K562 (cell line): ENCODE data around the gene APOM. TPM values are rescaled to one million over a fixed set of nuclear protein-coding genes. Genes with fewer than 3 reads are reported as not detected.

ENCODE experiments used
- AFF4 ChIP-seq: sonication (generic); formaldehyde crosslinking; IDR thresholded peaks from 2 replicates; pipeline ENCODE4 v1.8.0; 2023; ENCODE audit warnings: mild to moderate bottlenecking, missing genetic modification reagents
- COPS2 ChIP-seq: fragments of 450-650 bp; conservative IDR thresholded peaks from 2 replicates; pipeline ENCODE4 v1.6.1; 2016; ENCODE audit warnings: mild to moderate bottlenecking, moderate library complexity
- CREB3L1 ChIP-seq: fragments of 450-650 bp; IDR thresholded peaks from 2 replicates; pipeline ENCODE4 v1.6.1; 2014; ENCODE audit warnings: low read depth, mild to moderate bottlenecking, moderate library complexity, borderline replicate concordance
- GATA2 ChIP-seq: sonication (generic); formaldehyde crosslinking; IDR thresholded peaks from 2 replicates; pipeline ENCODE4 v1.4.0; 2020; ENCODE audit warnings: mild to moderate bottlenecking, missing genetic modification reagents
- GTF2A2 ChIP-seq: IDR thresholded peaks from 2 replicates; pipeline ENCODE4 v1.6.1; 2016; ENCODE audit warnings: mild to moderate bottlenecking, missing genetic modification characterization, missing compliant biosample characterization
- IRF1 ChIP-seq: sonication (generic); formaldehyde crosslinking; IDR thresholded peaks from 2 replicates; pipeline ENCODE4 v1.8.0; 2022; ENCODE audit warnings: missing genetic modification reagents, mild to moderate bottlenecking, borderline replicate concordance
- JUNB ChIP-seq: fragments of 450-650 bp; formaldehyde crosslinking; conservative IDR thresholded peaks from 2 replicates; pipeline ENCODE4 v1.4.0; 2020; ENCODE audit warnings: mild to moderate bottlenecking
- MECOM ChIP-seq: fragments of 250-450 bp; sonication (Bioruptor Pico); IDR thresholded peaks from 2 replicates; pipeline ENCODE4 v1.8.0; 2022; ENCODE audit warnings: inconsistent platforms
- NFE2L1 ChIP-seq: fragments of 450-650 bp; IDR thresholded peaks from 2 replicates; pipeline ENCODE4 v1.6.1; 2016; ENCODE audit warnings: missing genetic modification characterization, low read depth, mild to moderate bottlenecking, missing compliant biosample characterization, moderate library complexity, borderline replicate concordance
- RAD51 ChIP-seq: fragments of 450-650 bp; IDR thresholded peaks from 2 replicates; pipeline ENCODE4 v1.7.1; 2016; ENCODE audit warnings: low read depth, mild to moderate bottlenecking, borderline replicate concordance
- TAF1 ChIP-seq: IDR thresholded peaks from 2 replicates; pipeline ENCODE4 v1.6.1; 2011; ENCODE audit warnings: mild to moderate bottlenecking, low read length, moderate library complexity; ENCODE audit not compliant: insufficient read depth, control insufficient read depth, severe bottlenecking; ENCODE audit errors: extremely low read depth
- ZBTB26 ChIP-seq: fragments of 450-650 bp; formaldehyde crosslinking; IDR thresholded peaks from 2 replicates; pipeline ENCODE4 v1.4.0; 2022; ENCODE audit warnings: missing genetic modification characterization
- ZC3H4 ChIP-seq: sonication (generic); formaldehyde crosslinking; IDR thresholded peaks from 2 replicates; pipeline ENCODE4 v1.9.0; 2021; ENCODE audit warnings: missing genetic modification reagents, borderline replicate concordance
- ZNF431 ChIP-seq: sonication (generic); formaldehyde crosslinking; IDR thresholded peaks from 2 replicates; pipeline ENCODE4 v1.8.0; 2022; ENCODE audit warnings: mild to moderate bottlenecking, missing genetic modification reagents
- ZNF584 ChIP-seq: fragments of 200-800 bp; sonication (Bioruptor generic); IDR thresholded peaks from 2 replicates; pipeline ENCODE4 v1.6.1; 2016; ENCODE audit warnings: low read depth, mild to moderate bottlenecking, missing genetic modification characterization, missing compliant biosample characterization
- ZNF740 ChIP-seq, 3 experiments: fragments of 200-800 bp in 1 of 3; sonication (Bioruptor generic) in 1 of 3; sonication (generic) in 1 of 3; formaldehyde crosslinking in 1 of 3; IDR thresholded peaks; 2 replicates each; pipeline versions ENCODE4 v1.6.1 to v1.8.0; 2016 to 2022; ENCODE audit warnings: mild to moderate bottlenecking in 2 of 3, missing compliant biosample characterization in 2 of 3, missing genetic modification characterization in 2 of 3, missing genetic modification reagents in 1 of 3
- polyA plus RNA-seq, 8 experiments: library from polyadenylated mRNA; depleted of rRNA in 4 of 8; stranded (reverse) in 5 of 8; unstranded in 3 of 8; fragments of >200 nt; fragmentation: Nextera tagmentation in 2 of 8; fragmentation: Illumina TruSeq in 1 of 8; extraction: Ambion mirVana in 2 of 8; extraction: Trizol in 1 of 8; gene quantifications; 2 replicates each; pipeline versions ENCODE4 v1.2.1 to v1.2.3, GENCODE V29; 2011 to 2014; ENCODE audit warnings: inconsistent platforms in 1 of 8, missing spikeins in 1 of 8
- total RNA-seq, 7 experiments: library from RNA; depleted of rRNA in 6 of 7; stranded (reverse); fragments of >200 nt in 6 of 7; fragmentation: Illumina TruSeq in 2 of 7; extraction: Trizol in 2 of 7; gene quantifications; 2 replicates each; pipeline versions ENCODE4 v1.2.1 to v1.2.3, GENCODE V29; 2011 to 2021; ENCODE audit warnings: low replicate concordance in 1 of 7

Gene APOM
- total and polyA plus RNA-seq, 9 of the 15 experiments (the other 6 are each of a cell fraction or from before 2014, with no cell fraction given): 5.7 to 24.3 (median 10.4) TPM

- TF ChIP-seq NFE2L1 (tag): no peak
- TF ChIP-seq MECOM (CRISPR knock-in tag): 0 out of 2 replicates have a peak, but pooled peaks have one; percentile 2
- TF ChIP-seq ZNF740 (CRISPR knock-in tag; IDR thresholded peaks at IDR 0.05): no peak
- TF ChIP-seq ZNF740 (tag; IDR thresholded peaks at IDR 0.05): no peak; a peak in 1 of 4 replicates
- no peak for TF ChIP-seq COPS2
- TF ChIP-seq GTF2A2: peak; percentile 78
- TF ChIP-seq RAD51: peak; percentile 43; the same call in 1 of the 2 replicates
- TF ChIP-seq ZBTB26 (CRISPR knock-in tag): peak; percentile 6; the same call in 1 of the 2 replicates
- TF ChIP-seq CREB3L1: peak; percentile 90; the same call in 1 of the 2 replicates
- TF ChIP-seq IRF1 (CRISPR knock-in tag): 0 out of 2 replicates have a peak, but pooled peaks have one; percentile 82
- TF ChIP-seq ZNF431: 0 out of 2 replicates have a peak, but pooled peaks have one; percentile 60
- no peak for TF ChIP-seq ZC3H4 (CRISPR knock-in tag)
- no peak for TF ChIP-seq JUNB (CRISPR knock-in tag)
- no peak; the same call in 1 of the 2 replicates for TF ChIP-seq GATA2 (CRISPR knock-in tag)
- peak; percentile 96 for TF ChIP-seq TAF1
- peak; percentile 10; the same call in 1 of the 2 replicates for TF ChIP-seq ZNF584 (CRISPR knock-in tag)
- no peak; the same call in 1 of the 2 replicates for TF ChIP-seq AFF4 (CRISPR knock-in tag)
Observed at GRCh38 chr6:31652925-31653724, 2.6 kb upstream of the APOM start (continued).
